HG02973 (cell line): ENCODE results near the gene CCDC57.

ENCODE experiments used
- ATAC-seq: cut with Tn5 transposase; IDR thresholded peaks from one replicate; pipeline ENCODE4 v1.9.1; 2021; ENCODE audit warnings: moderate library complexity; ENCODE audit not compliant: unreplicated experiment

The CCDC57 gene

DNA sequence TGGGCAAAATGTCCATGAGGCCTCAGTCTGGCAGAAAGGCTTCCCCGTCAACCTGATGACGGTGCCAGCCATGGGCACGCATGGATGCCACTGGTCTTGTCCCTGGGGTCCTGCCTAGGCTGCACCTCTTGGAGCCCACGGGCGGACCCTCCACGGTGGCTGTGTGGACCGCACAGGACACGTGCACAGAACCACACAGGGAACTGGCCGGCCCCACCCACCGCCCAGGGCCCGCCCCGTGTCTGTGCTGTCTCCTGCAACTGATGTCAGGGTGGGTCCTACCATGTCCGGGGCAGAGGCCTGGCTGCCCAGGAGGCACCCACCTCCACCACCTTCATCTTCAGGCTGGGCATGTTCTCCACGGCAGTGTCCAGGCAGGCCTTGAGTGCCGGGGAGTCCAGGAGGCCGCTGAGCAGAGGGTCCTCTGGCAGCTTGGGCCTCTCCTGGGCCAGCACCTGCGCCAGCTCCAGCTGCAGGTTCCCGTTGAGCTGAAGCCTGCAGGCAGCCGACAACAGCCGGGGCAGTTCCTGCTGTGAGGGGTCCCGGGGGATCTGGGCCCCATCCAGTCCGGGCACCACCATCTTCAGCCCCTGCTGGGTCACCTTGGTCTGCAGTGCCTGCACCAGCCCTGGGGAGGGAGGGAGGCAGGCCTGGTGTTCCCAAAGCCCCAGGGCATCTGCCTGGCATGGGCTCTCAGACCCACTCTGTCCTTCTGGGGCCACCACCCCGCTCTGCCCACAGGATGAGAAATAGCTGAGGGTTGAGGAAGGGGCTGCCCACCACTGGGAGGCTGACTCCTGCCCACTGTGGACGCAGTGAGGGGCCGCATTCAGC is 126.5 kb downstream of the CCDC57 start:
- no peak for ATAC-seq

DNA sequence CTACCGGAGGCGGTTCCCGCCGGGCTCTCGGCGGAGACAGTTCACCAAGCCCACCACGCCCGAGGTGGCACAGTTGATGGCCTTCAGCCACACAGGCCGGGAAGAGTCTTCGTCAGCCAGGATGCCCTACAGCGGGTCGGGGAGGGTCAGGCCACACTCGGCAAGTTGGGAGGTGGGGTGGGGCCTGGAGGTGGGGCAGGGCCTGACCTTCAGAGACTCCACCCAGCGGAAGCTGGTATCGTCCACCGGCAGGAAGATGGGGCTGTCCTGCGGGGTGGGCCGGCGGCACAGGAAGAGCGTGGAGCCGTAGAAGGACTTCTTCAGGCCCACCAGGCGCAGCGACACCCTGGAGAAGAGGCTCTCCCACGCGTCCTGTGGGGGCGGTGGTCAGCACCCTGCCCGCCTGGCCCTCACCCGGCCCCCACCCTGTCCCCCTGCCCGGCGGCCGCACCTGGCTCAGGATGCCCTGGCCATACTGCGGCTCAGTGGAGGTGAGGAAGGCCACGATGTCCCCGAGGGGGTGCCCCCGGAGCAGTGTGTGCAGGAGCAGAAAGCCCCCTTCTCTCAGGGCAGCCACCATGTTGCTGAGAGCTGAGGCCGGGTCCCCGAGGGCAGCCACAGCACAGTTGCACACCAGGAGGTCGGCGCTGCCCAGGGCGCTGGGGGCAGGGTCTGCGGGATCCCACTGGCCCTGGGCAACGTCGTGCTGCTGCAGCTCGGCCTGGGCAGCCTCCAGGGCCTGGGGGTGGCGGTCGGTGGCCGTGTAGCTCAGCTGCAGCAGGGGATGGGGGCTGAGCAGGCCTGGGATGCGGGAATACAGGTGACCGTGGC is 127.4 kb downstream of the CCDC57 start:
- no peak for ATAC-seq

DNA sequence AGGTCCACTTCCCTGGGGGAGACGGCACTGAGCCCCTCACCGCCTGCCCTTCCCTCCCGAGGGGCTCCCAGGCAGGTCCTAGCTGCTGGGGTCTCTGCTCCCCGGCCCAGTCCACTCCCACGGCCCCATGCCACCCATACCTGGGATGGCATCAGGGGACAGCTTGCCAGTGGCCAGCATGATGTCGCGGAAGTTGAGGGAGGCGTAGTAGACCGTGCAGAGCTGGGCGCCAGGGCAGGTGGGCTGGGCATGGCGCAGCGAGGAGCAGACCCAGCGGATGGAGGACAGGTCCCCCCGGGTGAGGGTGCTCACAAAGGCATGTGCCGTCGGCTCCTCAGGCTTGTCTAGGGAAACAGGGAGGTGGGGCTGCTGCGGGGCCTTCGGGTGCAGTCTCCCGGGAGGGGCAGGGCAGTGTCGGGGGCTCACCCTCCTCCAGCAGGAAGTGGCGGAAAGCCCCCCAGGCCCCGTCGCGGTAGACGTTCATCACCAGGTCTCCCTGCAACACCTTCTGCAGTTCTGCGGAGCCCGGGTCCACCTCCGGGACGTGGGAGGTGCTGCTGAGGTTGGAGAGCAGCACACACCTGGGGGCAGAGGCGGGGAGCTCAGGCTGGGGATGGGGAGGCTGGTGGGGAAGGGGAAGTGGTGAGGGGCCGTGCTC is 128.1 kb downstream of the CCDC57 start:
- ATAC-seq: no peak

DNA sequence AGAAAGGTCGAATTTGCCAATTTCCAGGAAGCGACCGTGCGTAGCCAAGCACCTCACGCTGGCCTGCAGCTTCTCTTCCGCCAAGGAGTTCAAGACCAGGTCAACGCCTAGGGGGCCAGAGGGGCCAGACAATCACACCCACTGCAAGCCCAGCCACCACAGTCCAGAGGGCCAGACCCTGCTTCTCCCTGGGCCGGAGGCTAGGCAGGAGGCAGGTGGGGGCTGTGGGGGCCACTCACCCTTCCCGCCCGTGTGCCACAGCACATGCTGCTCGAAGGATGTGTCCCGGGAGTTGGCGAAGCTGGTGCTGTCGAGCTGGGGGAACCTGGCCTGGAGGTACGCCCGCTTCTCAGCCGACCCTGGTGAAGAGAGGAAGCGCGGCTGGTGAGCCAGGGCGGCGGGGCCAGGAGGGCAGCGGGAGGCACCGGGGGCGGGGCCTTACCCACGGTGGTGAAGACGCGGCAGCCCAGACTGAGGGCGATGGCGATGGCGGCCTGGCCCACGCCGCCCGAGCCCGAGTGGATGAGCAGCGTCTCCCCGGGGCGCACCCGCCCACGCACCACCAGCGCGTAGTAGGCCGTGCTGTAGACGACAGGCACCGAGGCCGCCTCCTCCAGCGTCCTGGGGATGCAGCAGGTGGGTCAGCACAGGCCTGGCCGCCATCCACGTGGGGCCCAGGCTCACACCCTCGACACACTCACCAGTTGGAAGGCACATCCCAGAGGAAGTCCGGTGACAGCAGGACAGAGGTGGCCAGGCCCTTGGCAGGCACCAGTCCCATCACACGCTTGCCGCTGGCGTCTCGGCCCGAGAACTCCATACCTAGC is 128.9 kb downstream of the CCDC57 start:
- ATAC-seq: no peak

DNA sequence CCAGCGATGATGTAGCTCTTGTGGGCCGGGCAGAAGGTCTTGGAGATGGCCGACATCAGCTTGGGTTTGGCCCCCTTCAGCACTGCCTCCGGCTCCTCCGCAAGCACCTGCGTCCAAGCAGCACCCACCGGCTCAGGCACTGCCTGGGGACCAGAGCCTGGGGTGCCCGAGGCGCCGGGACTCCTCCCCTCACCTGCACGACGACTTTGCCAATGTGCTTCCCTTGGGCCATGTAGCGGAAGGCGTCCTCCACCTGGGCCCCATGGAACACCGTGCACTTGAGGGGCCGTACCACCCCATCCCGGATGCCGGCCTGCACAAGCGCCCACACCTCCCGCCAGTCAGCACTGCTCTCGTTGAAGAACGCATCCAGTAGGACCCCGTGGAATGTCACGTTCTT is 129.6 kb downstream of the CCDC57 start:
- ATAC-seq: no peak

DNA sequence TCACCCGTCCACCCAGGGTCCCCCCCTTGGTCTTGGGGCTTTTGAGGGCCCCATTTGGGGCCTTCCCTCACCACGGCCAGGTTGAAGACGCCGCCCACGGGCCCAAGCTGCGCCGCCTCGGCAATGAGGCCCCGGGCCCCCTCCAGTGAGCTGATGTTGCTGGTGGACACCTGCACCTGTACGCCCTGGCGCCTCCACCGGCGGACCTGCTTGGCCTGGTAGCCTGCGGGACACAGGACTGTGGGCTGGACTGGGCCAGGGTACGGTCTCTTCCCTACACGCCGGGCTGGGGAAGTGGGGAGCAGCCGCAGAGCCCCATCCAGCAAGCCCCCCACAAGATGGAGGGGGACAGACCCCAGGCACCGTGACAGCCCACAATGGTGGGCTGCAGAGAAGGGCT is 130.2 kb downstream of the CCDC57 start:
- no peak for ATAC-seq

DNA sequence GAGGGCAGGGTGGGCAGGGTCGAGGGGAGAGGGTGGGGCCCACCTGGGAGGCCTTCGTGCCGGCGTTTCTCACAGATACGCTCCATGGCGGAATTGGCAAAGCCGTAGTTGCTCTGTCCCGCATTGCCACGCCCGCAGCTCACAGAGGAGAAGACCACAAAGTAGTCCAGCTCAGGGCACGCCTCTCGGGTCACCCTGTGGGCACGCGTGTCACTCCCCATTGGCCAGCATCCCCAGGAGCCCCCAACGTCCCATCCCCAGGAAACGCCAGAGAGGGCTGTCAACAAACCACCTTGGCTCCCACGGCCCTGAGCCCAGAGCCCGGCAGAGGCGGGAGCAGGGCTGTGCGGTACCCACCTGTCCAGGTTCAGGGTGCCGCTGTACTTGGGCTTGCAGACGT is 130.7 kb downstream of the CCDC57 start:
- ATAC-seq: no peak

DNA sequence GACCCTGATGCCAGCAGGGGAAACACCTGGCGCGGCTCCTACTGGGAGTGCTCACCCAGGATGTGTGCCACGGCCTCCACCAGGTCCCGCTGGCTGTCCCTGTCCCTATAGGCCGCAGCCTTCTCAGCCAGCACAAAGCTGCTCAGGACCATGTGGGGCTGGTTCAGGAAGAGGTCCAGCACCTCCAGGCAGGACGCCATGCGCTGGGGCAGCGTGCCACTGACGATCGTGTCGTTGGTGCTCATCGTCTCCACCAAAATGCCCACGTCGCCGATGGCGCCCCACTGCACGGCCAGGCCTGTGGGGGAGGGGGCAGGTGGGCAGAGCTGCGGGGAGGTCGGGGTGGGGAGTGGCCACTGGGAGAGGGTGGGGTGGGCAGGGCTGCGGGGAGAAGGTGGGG is 131.1 kb downstream of the CCDC57 start:
- ATAC-seq: no peak

DNA sequence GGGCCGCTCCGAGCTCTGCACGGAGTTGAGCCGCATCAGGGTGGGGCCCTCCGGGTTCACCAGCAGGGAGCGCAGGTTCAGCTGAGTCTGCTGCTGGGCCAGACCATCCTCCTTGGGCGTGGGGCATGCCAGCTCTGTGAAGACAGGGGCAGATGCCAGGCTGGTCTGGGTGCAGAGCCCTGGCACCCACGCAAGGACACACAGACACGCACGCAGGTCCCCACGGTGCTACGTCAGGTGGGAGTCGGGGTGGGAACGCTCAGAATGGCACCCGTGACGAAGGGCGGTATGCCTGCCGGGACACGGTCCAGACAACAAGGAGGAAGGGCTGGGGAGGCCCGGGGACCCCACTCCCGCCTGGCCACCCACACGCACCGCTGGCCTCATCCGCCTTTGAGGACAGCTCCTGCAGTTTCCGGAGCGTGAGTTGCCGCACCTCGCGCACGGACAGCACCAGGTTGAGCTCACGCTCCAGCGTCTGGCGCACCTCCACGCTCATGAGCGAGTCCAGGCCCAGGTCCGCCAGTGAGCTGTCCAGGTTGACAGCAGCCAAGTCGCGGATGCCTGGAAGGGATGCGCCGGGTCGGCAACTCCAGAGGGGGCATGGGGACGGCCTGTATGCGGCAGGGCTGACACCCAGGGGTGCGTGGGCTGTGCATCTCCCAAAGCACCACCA is 131.7 kb downstream of the CCDC57 start:
- no peak for ATAC-seq

DNA sequence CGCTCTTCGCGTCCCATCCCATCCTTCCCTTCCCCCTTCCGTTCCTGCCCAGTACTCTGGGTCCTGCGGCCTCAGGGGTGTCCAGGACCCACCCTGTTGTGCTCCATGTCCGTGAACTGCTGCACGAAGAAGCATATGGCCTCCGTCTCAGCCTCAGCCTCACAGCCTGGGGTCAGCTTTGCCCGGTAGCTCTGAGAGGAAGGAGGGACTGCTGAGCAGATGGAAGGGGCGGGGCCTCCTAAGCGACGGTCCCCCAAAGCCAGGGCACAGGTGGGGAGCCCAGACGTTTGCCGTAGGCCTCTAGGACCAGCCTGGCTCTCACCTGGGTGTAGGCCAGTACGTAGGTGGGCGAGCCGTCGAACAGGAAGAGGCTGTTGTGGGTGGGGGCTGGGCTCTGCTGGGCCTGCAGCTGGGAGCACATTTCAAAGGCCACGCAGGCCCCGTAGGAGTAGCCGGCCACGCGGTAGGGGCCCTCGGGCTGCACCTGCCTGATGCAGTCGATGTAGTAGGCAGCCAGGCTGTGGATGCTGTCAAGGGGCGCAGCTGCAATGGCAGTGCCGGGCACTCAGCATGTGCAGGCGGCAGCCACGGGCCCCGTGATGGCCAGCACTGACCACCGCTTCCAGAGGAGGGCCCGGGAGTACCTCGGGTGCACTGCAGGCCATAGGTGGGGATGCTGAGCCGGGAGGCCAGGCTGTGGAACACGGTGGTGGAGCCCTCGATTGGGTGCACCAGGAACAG is 132.4 kb downstream of the CCDC57 start:
- ATAC-seq: no peak

DNA sequence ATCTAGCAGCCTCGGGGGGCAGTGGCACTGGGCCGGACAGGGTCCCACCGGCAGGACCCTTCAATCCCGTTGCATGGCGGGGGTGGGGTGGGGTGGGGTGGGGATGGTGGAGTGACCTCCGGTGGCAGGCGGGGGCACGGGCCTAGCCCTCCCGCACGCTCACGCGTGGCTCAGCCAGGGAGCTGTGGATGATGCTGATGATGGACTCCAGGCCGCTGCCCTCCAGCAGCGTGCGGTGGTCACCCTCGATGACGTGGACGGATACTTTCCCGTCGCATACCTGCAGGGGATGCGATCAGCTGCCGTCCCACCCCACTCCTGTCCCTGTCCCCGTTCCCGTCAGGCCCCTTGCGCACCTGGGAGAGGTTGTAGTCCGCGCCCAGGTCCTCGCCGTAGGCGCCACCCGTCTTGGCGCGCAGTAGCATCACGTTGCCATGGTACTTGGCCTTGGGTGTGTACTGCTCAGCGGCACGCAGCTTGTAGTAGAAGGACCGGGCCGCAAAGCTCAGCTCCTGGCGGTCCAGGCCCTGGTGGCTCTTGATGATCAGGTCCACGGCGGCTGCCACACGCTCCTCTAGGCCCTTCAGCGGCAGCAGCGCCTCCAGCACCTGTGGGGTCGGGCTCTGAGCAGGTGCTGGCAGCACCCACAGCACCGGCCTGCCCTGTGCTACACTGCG is 133.5 kb downstream of the CCDC57 start:
- no peak for ATAC-seq

DNA sequence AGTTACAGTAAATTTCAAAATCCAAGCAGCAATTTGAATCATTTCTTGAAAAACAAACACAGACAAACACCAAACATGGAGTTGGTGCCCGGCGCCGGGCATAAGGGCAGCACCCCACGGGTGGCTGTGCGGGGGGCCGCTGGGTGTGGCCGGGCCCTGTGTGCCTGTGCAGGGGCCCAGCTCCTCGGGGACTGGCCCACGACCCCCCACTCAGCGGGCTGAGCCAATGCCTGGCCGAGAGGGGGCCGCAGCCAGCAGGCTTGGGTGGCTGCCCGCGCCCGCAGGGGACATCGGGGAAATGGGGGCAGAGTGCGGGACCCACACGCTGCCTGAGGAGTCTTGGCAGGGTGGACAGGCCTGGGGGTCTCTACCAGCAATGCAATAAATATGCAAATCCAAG is 134.2 kb downstream of the CCDC57 start:
- no peak for ATAC-seq

DNA sequence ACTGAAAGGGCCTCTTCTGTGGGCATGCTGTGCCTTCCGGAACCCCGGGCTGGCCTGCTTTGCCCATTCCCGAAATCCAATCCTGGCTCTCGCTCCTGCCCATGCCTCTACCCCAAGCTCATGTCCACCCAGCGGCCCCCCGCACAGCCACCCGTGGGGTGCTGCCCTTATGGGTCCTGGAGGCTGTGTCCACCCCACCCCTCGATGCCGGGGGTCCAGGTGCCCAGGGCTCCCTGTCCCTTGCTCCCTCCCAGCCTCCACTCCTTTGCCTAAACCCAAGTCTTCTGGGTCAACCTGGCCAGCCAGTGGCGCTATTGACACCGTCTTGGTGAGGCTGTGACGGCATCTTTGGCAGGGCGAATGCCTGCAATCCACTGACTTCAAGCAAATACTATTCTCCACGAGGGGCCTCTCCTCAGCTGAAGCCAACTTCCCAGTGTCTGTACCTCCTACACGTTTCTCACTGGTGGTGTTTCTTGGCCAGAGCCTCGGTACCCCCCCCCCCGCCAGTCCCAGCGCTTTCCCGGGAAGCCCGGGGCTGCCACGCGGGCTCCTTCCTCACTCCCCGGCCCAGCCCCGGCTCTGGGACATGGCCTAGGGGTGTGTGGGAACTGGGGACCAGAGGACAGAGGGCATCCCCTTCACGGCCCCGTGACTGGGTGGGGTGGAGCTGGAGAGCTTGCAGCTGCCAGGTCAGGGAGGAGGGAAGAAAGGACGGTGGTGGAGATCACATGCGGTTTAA is 134.9 kb downstream of the CCDC57 start:
- ATAC-seq: no peak

DNA sequence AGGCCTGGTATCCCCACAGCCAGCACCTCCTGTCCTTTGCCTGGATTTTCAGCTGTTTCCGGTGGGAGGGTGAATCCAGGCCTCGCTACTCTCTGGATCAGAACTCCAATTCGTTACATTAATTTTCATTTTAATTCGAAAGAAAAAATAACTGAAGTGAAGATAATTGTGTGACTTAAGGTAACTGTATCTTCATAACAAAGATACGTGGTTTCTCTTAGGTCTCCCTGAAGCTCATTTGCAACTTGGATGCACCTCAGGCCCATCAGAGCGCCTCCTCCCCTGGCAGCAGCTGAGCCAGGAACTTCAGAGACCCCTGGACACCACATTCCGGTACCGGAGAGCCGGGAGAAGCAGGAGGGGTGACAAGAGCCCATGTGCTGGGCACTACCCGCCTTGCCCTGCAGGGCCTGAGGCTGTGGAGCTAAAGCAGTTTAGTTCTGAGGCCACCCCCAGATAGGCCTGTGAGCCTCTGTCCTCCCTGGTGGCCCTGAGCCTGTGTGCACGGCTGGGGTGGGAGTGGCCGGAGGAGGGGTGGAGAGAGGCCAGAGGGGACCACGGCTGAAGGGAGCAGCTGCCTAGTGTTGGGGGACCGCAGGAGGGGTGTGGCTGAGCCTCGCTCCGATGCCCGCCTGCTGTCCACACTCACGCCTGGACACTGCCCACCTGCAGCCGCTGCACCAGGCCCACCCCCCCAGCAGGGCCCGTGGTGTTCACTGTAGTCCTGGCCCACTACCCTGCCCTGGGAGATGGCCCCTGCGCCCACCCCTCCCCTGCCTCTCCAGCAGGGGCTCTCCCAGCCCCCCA is 135.7 kb downstream of the CCDC57 start:
- ATAC-seq: no peak

DNA sequence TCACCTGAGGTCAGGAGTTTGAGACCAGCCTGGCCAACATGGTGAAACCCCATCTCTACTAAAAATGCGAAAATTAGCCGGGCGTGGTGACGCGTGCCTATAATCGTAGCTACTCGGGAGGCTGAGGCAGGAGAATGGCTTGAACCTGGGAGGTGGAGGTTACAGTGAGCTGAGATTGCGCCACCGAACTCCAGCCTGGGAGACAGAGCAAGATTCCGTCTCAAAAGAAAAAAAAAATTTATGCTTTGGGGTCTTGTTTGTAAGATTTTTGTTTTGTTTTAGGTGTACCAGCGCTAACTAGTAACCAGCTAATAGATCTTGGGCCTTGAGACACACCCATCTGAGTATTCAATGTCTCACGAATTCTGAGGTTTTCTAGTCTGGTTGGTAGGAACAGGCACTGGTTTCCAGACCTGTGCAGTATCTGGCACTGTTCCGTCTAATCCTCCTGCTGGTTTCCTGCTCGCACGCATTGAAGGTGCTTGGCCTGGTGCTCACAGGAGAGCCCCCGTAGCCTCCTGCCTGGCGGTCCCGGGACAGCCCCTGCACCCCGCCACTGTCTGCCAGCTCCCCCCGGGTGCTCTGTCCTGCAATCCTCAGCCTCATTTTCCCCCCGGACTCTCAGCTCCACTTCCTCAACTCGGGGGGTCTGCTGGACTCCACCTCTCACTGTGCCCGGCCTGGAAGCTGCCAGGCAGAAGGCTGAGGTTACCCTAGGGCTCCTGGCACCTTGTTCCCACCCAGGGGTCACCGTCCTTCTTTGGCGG is 136.4 kb downstream of the CCDC57 start:
- ATAC-seq: no peak

DNA sequence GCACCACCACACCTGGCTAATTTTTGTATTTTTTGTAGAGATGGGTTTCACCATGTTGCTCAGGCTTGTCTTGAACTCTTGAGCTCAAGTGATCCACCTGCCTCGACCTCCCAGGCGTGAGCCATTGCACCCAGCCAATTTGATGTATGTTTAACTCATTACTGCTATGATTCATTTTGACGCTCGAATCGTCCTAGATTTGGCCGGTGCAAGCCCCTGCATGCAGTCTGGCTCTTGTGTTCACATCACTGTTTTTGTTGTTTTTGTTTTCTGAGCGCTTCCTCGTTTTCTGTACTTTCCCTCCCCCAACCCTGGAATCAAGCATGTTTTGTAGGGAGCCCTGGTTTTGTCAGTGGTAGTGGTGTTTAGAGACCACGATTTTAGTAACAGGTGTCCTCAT is 139.2 kb downstream of the CCDC57 start:
- no peak for ATAC-seq

DNA sequence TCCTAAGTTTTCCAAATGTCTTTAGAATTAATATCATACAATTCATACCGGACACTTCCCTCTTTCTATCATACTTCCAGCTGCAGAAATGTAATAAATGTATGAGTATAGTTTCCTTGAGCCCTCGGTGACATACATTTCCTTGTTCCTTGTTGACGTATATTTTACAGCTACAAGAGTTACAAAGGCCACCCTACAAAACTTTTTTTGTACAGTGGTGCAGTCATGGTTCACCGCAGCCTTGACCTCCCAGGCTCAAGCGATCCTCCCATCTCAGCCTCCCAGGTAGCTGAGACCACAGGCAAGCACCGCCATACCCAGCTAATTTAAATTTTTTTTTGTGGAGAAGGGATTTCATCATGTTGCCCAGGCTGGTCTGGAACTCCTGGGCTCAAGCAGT is 139.8 kb downstream of the CCDC57 start:
- no peak for ATAC-seq
